ENCODE data around the gene UBE2J1. TPM values are rescaled to one million over a fixed set of nuclear protein-coding genes. Genes with fewer than 3 reads are reported as not detected.

Gene UBE2J1
- polyA plus RNA-seq, 1 donor (not counting 4 experiments of a cell fraction or from before 2014, with no cell fraction given): 26.7 TPM

DNA sequence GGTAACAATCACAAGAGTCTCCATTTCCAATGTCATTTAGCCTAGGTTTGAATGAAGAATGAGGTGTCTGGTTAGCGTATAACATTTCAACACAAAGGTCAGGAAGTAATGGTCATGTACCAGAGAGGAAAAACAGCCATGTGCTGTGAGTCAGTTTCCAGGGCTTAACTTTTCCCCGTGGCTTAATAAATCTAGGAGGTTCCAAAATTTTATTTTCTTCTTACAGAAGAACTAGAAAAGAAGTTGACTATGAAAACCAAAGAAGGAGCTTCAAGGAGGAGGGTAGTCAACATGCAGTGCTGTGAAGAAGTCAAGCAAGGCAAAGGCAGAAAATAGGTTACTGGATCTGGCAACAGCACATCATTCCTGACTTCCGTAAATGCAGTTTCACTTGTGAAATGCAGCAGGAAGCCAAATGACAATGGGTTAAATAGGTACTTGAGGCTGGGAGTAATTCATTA, 29.0 kb downstream of the UBE2J1 start:
- DNase-seq (ENCODE audit: low read depth, low spot score) (no peak), FAIRE-seq (no peak)
- no peak overlapping the region for H3K27ac ChIP-seq (ENCODE audit: control insufficient read depth, insufficient read depth, low read length)
- no peak overlapping the region for H3K4me2 ChIP-seq (ENCODE audit: control insufficient read depth, extremely low read depth, insufficient read depth, low read depth, low read length)
- no peak overlapping the region for H3K9ac ChIP-seq (ENCODE audit: control insufficient read depth, extremely low read depth, insufficient read depth, low read length)
- H3K9me1 ChIP-seq (ENCODE audit: control insufficient read depth, extremely low read depth, insufficient read depth, low read length): no peaks in the 10 kb centered on the region
- no peak overlapping the region for H3K4me3 ChIP-seq (ENCODE audit: control insufficient read depth in 2 of 3, extremely low read depth in 1 of 3, insufficient read depth in 2 of 3, low read depth in 1 of 3, low read length in 3 of 3)
- TF ChIP-seq, protein P1, sequence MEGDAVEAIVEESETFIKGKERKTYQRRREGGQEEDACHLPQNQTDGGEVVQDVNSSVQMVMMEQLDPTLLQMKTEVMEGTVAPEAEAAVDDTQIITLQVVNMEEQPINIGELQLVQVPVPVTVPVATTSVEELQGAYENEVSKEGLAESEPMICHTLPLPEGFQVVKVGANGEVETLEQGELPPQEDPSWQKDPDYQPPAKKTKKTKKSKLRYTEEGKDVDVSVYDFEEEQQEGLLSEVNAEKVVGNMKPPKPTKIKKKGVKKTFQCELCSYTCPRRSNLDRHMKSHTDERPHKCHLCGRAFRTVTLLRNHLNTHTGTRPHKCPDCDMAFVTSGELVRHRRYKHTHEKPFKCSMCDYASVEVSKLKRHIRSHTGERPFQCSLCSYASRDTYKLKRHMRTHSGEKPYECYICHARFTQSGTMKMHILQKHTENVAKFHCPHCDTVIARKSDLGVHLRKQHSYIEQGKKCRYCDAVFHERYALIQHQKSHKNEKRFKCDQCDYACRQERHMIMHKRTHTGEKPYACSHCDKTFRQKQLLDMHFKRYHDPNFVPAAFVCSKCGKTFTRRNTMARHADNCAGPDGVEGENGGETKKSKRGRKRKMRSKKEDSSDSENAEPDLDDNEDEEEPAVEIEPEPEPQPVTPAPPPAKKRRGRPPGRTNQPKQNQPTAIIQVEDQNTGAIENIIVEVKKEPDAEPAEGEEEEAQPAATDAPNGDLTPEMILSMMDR (optimal IDR thresholded peaks at IDR 0.05 in 1 of 3, IDR thresholded peaks at IDR 0.05 in 1 of 3, conservative IDR thresholded peaks at IDR 0.05 in 1 of 3; ENCODE audit: extremely low read depth in 1 of 3, insufficient read depth in 2 of 3, low read length in 3 of 3): no peak
- no peak for TF ChIP-seq EZH2 (IDR thresholded peaks at IDR 0.05; ENCODE audit: low read length)
- dilution Hi-C loops (cut with MboI; ENCODE audit: extremely low pct_ligation_motif_present, low sequenced_read_pairs): no loop called here
- H2AFZ ChIP-seq (ENCODE audit: control insufficient read depth, low read length): no peak overlapping the region
- peaks cover 0 to 1% of the 10 kb centered on the region in 2 experiments for H3K36me3 ChIP-seq (ENCODE audit: control insufficient read depth in 2 of 2, extremely low read depth in 1 of 2, insufficient read depth in 2 of 2, low read length in 2 of 2)
- no peaks in the 10 kb centered on the region for H4K20me1 ChIP-seq (ENCODE audit: control insufficient read depth, extremely low read depth, insufficient read depth, low read length)
- H3K4me1 ChIP-seq (ENCODE audit: control insufficient read depth, extremely low read depth, insufficient read depth, low read length): no peaks in the 10 kb centered on the region
- no peaks in the 10 kb centered on the region for H3K27me3 ChIP-seq (ENCODE audit: control insufficient read depth, extremely low read depth, insufficient read depth, low read length)
- H3K9me3 ChIP-seq (ENCODE audit: control insufficient read depth, low read depth, low read length): no peaks in the 10 kb centered on the region
- no peaks in the 10 kb centered on the region for H3K79me2 ChIP-seq (ENCODE audit: control insufficient read depth, insufficient read depth, low read length)

DNA sequence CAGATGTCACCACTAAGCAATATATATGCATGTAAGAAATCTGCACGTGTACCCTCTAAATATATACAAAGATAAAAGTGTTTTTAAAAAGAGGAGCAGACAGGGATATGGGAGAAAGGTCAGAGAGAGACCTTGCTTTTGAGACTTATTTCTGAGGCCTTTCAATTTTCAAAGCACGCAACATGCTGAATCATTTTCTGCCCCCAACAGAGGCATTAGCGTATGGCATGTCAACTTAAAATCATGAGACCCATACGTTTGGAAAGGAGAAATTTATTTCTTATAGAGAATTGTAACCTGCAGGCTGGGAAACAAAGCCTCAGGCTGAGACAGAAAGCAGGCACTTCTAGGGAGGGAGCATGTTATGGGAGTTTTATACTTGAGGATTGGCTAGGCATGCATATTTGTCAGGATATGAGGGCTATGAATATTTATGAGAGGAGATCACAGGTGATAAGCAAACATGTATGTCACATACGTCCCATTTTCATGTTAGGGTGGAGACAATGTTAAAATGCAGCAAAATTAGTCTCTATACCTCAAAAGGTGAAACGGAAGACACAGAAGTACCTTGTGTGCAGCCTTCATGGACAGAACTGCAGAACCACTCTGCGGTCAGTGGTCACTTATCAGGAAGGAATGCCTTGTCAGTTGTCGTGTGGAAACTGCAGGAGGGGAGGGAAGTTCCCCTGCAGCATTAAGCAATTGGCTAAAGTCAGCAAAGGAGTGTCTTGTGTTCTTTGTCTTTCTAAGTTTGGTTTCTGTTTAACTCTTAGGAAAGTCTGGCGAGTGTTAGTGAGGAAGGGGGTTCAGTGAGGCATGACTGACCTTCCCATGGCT, 31.2 kb downstream of the UBE2J1 start:
- H3K9ac ChIP-seq (ENCODE audit: control insufficient read depth, extremely low read depth, insufficient read depth, low read length): no peak overlapping the region
- no peaks in the 10 kb centered on the region for H3K9me1 ChIP-seq (ENCODE audit: control insufficient read depth, extremely low read depth, insufficient read depth, low read length)
- H3K4me2 ChIP-seq (ENCODE audit: control insufficient read depth, extremely low read depth, insufficient read depth, low read depth, low read length): no peak overlapping the region
- H3K4me1 ChIP-seq (ENCODE audit: control insufficient read depth, extremely low read depth, insufficient read depth, low read length): no peaks in the 10 kb centered on the region
- H3K9me3 ChIP-seq (ENCODE audit: control insufficient read depth, low read depth, low read length): no peaks in the 10 kb centered on the region
- H3K79me2 ChIP-seq (ENCODE audit: control insufficient read depth, insufficient read depth, low read length): no peaks in the 10 kb centered on the region
- TF ChIP-seq, protein P1 (optimal IDR thresholded peaks at IDR 0.05 in 1 of 3, IDR thresholded peaks at IDR 0.05 in 1 of 3, conservative IDR thresholded peaks at IDR 0.05 in 1 of 3; ENCODE audit: extremely low read depth in 1 of 3, insufficient read depth in 2 of 3, low read length in 3 of 3): no peak
- no peak for TF ChIP-seq EZH2 (IDR thresholded peaks at IDR 0.05; ENCODE audit: low read length)
- no peak overlapping the region for H3K27ac ChIP-seq (ENCODE audit: control insufficient read depth, insufficient read depth, low read length)
- dilution Hi-C loops (cut with MboI; ENCODE audit: extremely low pct_ligation_motif_present, low sequenced_read_pairs): no loop called here
- FAIRE-seq (no peak), DNase-seq (ENCODE audit: low read depth, low spot score) (no peak)
- H3K27me3 ChIP-seq (ENCODE audit: control insufficient read depth, extremely low read depth, insufficient read depth, low read length): no peaks in the 10 kb centered on the region
- no peak overlapping the region for H2AFZ ChIP-seq (ENCODE audit: control insufficient read depth, low read length)
- H3K36me3 ChIP-seq (ENCODE audit: control insufficient read depth in 2 of 2, extremely low read depth in 1 of 2, insufficient read depth in 2 of 2, low read length in 2 of 2): no peaks in the 10 kb centered on the region
- H4K20me1 ChIP-seq (ENCODE audit: control insufficient read depth, extremely low read depth, insufficient read depth, low read length): no peaks in the 10 kb centered on the region
- no peak overlapping the region for H3K4me3 ChIP-seq (ENCODE audit: control insufficient read depth in 2 of 3, extremely low read depth in 1 of 3, insufficient read depth in 2 of 3, low read depth in 1 of 3, low read length in 3 of 3)
